HepG2 (cell line): ENCODE measurements around the gene ADCY7. TPM values are rescaled to one million over a fixed set of nuclear protein-coding genes. Genes with fewer than 3 reads are reported as not detected.

Source experiments
- CCAR2 ChIP-seq: fragments of 200-400 bp; formaldehyde crosslinking; optimal IDR thresholded peaks from 2 replicates; pipeline ENCODE3; 2018; ENCODE audit warnings: low read depth, mild to moderate bottlenecking, low read length, moderate library complexity
- GATA4 ChIP-seq: sonication (generic); IDR thresholded peaks from 2 replicates; pipeline ENCODE4 v1.6.1; 2016; ENCODE audit warnings: antibody characterized with exemption, low read depth, borderline replicate concordance
- HIVEP1 ChIP-seq: sonication (generic); formaldehyde crosslinking; IDR thresholded peaks from 2 replicates; pipeline ENCODE4 v1.4.0; 2020; ENCODE audit warnings: mild to moderate bottlenecking, missing genetic modification reagents
- HMG20B ChIP-seq: conservative IDR thresholded peaks from 2 replicates; pipeline ENCODE4 v1.6.1; 2016; ENCODE audit warnings: missing genetic modification reagents, missing compliant biosample characterization
- JUNB ChIP-seq: sonication (generic); formaldehyde crosslinking; IDR thresholded peaks from 2 replicates; pipeline ENCODE4 v1.8.0; 2022; ENCODE audit warnings: missing genetic modification reagents, mild to moderate bottlenecking, borderline replicate concordance
- MNT ChIP-seq: fragments of 450-650 bp; IDR thresholded peaks from 2 replicates; pipeline ENCODE4 v1.6.1; 2016
- PLSCR1 ChIP-seq: sonication (generic); formaldehyde crosslinking; IDR thresholded peaks from 2 replicates; pipeline ENCODE4 v1.5.0; 2020; ENCODE audit warnings: missing genetic modification reagents, mild to moderate bottlenecking, borderline replicate concordance
- REL ChIP-seq: sonication (generic); formaldehyde crosslinking; conservative IDR thresholded peaks from 2 replicates; pipeline ENCODE4 v1.8.0; 2022; ENCODE audit warnings: mild to moderate bottlenecking, missing genetic modification reagents, moderate library complexity
- SATB2 ChIP-seq: sonication (generic); formaldehyde crosslinking; IDR thresholded peaks from 2 replicates; pipeline ENCODE4 v1.5.0; 2020; ENCODE audit warnings: missing genetic modification reagents
- ZC3H13 ChIP-seq: sonication (generic); formaldehyde crosslinking; IDR thresholded peaks from 2 replicates; pipeline ENCODE4 v1.8.1; 2023; ENCODE audit warnings: mild to moderate bottlenecking, missing genetic modification reagents, moderate library complexity
- ZNF646 ChIP-seq: sonication (generic); formaldehyde crosslinking; IDR thresholded peaks from 2 replicates; pipeline ENCODE4 v1.9.0; 2021; ENCODE audit warnings: mild to moderate bottlenecking, missing genetic modification reagents
- polyA plus RNA-seq, 8 experiments: library from polyadenylated mRNA; depleted of rRNA in 3 of 8; stranded (reverse) in 7 of 8; unstranded in 1 of 8; fragments of >200 nt; fragmentation: Illumina TruSeq in 4 of 8; extraction: Trizol in 4 of 8; gene quantifications; 2 replicates each; pipeline versions ENCODE4 v1.2.1 to v1.2.3, GENCODE V29; 2011 to 2016; ENCODE audit warnings: low read depth in 4 of 8, missing spikeins in 1 of 8, mixed read lengths in 1 of 8; ENCODE audit not compliant: insufficient read depth in 1 of 8
- total RNA-seq, 5 experiments: library from RNA; depleted of rRNA; stranded (reverse); fragments of >200 nt; fragmentation: Illumina TruSeq; extraction: Trizol; gene quantifications; 2 replicates each; pipeline ENCODE4 v1.2.3, GENCODE V29; 2016; ENCODE audit warnings: low read depth in 1 of 5
- TF ChIP-seq, protein P1 (sequence below), 2 experiments: IDR thresholded peaks; 2 replicates each; pipeline ENCODE4 v1.6.1; 2011 to 2012; ENCODE audit warnings: low read length in 2 of 2, borderline replicate concordance in 1 of 2, low read depth in 1 of 2, mild to moderate bottlenecking in 1 of 2, moderate library complexity in 1 of 2

Gene ADCY7
- total and polyA plus RNA-seq, 2 of the 13 experiments (the other 11 are each of a cell fraction or from before 2014, with no cell fraction given) = 2.2 to 4.3 TPM

DNA sequence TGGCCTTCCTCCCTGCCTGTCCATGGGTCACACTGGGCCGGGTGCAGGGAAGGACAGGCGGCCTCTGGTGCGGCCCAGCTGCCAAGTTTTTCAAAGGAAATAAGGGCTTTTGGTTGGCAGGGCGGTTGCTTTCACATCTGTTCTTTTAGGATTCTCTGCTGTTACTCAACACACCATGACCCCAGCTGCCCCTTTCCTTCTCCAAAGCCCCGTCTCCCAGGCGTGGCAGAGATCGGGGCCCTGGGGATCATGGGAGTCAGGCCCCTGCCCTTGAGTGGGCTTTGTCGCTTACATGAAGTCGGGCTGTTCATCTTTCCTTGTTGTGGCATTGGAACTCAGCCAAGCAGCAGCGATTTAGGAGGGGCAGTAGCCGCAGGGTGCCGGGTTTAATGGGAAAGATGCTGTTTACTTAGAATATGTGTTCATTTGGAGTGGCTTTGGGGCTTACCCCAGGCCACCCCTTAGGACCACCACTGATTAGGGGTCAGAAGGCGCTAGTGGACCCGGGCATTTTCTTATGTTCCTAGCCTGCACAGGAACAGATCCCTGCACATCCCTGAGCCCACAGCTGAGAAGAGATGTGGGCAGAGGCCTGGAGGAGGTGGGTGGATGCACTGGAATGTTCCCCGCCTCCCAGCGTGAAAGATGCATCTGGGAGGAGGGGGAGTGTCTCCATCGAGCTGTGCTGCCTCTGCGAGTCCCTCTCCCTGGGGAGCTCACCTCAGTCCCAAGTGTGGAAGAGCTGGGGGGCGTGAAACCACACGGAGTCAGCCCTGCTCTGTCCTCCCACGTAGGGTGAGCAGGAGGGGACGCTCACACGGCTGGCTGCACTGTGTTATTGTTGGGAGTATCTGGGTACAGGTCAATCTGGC is 6.8 kb upstream of the ADCY7 start (continued):
- no peak for TF ChIP-seq ZNF646
- TF ChIP-seq JUNB (CRISPR knock-in tag) = no peak
- TF ChIP-seq GATA4 = no peak
- TF ChIP-seq MNT = no peak
- TF ChIP-seq HMG20B (CRISPR knock-in tag) = no peak
- no peak for TF ChIP-seq CCAR2
- TF ChIP-seq ZC3H13 (CRISPR knock-in tag) = no peak
- TF ChIP-seq PLSCR1 (CRISPR knock-in tag) = no peak
- no peak for TF ChIP-seq REL (CRISPR knock-in tag)
- TF ChIP-seq, protein P1, sequence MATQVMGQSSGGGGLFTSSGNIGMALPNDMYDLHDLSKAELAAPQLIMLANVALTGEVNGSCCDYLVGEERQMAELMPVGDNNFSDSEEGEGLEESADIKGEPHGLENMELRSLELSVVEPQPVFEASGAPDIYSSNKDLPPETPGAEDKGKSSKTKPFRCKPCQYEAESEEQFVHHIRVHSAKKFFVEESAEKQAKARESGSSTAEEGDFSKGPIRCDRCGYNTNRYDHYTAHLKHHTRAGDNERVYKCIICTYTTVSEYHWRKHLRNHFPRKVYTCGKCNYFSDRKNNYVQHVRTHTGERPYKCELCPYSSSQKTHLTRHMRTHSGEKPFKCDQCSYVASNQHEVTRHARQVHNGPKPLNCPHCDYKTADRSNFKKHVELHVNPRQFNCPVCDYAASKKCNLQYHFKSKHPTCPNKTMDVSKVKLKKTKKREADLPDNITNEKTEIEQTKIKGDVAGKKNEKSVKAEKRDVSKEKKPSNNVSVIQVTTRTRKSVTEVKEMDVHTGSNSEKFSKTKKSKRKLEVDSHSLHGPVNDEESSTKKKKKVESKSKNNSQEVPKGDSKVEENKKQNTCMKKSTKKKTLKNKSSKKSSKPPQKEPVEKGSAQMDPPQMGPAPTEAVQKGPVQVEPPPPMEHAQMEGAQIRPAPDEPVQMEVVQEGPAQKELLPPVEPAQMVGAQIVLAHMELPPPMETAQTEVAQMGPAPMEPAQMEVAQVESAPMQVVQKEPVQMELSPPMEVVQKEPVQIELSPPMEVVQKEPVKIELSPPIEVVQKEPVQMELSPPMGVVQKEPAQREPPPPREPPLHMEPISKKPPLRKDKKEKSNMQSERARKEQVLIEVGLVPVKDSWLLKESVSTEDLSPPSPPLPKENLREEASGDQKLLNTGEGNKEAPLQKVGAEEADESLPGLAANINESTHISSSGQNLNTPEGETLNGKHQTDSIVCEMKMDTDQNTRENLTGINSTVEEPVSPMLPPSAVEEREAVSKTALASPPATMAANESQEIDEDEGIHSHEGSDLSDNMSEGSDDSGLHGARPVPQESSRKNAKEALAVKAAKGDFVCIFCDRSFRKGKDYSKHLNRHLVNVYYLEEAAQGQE (IDR thresholded peaks at IDR 0.05; ENCODE audit: borderline replicate concordance in 1 of 2, low read depth in 1 of 2, low read length in 2 of 2) = no peak
- no peak for TF ChIP-seq HIVEP1 (CRISPR knock-in tag)
- no peak for TF ChIP-seq SATB2 (CRISPR knock-in tag)
